ENCODE measurements around the gene SDHA.
"Not testable (repeated sequence)": the region's sequence is repeated elsewhere in the genome, so short reads cannot be mapped to it uniquely, and the experiment has no call there.

- not testable (repeated sequence) for TF ChIP-seq EZH2phosphoT487 (conservative IDR thresholded peaks at IDR 0.05; ENCODE audit: low read length); CTCF (IDR thresholded peaks at IDR 0.05; ENCODE audit: insufficient read depth, low read length, poor library complexity, severe bottlenecking)
Observed at GRCh38 chr5:241045-241669, 23.0 kb downstream of the SDHA start.

Data from SU-DHL-6 (cell line).